Spleen (tissue), 7 donors: Measurements from ENCODE around the gene FAM47E.
A peak's percentile ranks its signal among the peaks of the same experiment; 100 is the strongest.

Source experiments
- POLR2A ChIP-seq, 3 donors: fragments of 450-650 bp; IDR thresholded peaks; one replicate each; pipeline ENCODE4 v1.5.1; 2017; ENCODE audit warnings: antibody characterized with exemption in 3 of 3, mild to moderate bottlenecking in 1 of 3
- POLR2AphosphoS5 ChIP-seq, 3 donors: sonication (generic); formaldehyde crosslinking; IDR thresholded peaks; one replicate each; pipeline ENCODE4 v1.5.1; 2017; ENCODE audit warnings: antibody characterized with exemption in 3 of 3
- TF ChIP-seq, protein P1 (sequence below), 11 experiments: fragments of 200-600 bp in 7 of 11; fragments of 450-650 bp in 4 of 11; sonication (generic) in 4 of 11; IDR thresholded peaks in 8 of 11; conservative IDR thresholded peaks in 3 of 11; 1 replicate in 7 of 11; 2 replicates in 4 of 11; pipeline versions ENCODE4 v1.4.0 to v1.8.0; 2016 to 2021; ENCODE audit warnings: antibody characterized with exemption in 11 of 11, inconsistent platforms in 4 of 11, mild to moderate bottlenecking in 1 of 11
- donor health status: DM: no; HTN: no; CAD: no; lungs with moderate emphysema.
- donor health status: DM: no; HTN: no; CAD: no.
- donor health status: DM: no; HTN: no; CAD: no.

DNA sequence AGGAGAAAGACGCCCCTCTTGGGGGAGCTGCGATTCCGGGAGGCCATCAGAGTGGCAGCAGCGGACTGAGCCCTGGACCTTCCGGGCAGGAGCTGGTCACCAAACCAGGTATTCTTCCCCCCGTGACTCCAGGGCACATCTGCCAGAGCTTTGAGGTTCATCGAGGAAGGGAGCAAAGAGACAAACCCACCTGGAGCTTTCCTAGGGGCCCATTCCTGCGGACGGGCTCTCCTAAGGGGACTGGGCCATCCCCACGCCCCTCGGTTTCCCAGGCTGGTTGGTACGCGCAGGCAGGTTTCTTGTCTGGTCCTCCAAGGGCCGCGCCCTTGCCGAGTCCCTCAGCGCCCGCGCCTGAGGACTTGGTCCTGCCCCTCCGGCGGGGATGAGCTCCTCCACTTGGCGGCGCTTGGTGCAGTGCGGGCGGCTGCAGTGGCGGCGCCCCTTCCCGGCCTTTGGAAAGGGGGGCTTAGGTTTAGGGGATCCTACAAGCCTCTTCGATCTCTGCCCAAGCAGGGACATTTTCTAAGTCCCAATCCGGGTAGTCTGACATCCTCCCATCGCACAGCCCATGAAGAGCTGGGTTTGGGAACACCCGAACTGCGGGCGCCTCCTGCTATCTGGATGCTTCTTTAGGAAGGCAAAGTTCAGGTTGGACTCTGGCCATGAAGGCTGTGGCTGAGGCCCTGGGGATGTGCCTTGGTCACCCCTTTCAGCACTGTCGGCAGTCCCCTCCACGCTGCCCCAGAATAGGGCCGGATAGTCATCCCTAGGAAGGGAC, 55.5 kb downstream of the FAM47E start:
- TF ChIP-seq, protein P1, sequence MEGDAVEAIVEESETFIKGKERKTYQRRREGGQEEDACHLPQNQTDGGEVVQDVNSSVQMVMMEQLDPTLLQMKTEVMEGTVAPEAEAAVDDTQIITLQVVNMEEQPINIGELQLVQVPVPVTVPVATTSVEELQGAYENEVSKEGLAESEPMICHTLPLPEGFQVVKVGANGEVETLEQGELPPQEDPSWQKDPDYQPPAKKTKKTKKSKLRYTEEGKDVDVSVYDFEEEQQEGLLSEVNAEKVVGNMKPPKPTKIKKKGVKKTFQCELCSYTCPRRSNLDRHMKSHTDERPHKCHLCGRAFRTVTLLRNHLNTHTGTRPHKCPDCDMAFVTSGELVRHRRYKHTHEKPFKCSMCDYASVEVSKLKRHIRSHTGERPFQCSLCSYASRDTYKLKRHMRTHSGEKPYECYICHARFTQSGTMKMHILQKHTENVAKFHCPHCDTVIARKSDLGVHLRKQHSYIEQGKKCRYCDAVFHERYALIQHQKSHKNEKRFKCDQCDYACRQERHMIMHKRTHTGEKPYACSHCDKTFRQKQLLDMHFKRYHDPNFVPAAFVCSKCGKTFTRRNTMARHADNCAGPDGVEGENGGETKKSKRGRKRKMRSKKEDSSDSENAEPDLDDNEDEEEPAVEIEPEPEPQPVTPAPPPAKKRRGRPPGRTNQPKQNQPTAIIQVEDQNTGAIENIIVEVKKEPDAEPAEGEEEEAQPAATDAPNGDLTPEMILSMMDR (IDR thresholded peaks at IDR 0.05 in 8 of 11, conservative IDR thresholded peaks at IDR 0.05 in 3 of 11) = peak in 3 of 11 experiments; percentile 12 to 21 (median 19)
- no peak for TF ChIP-seq POLR2A (IDR thresholded peaks at IDR 0.05)
- no peak for TF ChIP-seq POLR2AphosphoS5 (IDR thresholded peaks at IDR 0.05)
